HG03439 (cell line): ENCODE data around the gene STK11.

Experiments
- ATAC-seq: cut with Tn5 transposase; IDR thresholded peaks from one replicate; pipeline ENCODE4 v1.9.1; 2021; ENCODE audit warnings: mild to moderate bottlenecking, moderate library complexity; ENCODE audit not compliant: unreplicated experiment

Gene STK11, protein sequence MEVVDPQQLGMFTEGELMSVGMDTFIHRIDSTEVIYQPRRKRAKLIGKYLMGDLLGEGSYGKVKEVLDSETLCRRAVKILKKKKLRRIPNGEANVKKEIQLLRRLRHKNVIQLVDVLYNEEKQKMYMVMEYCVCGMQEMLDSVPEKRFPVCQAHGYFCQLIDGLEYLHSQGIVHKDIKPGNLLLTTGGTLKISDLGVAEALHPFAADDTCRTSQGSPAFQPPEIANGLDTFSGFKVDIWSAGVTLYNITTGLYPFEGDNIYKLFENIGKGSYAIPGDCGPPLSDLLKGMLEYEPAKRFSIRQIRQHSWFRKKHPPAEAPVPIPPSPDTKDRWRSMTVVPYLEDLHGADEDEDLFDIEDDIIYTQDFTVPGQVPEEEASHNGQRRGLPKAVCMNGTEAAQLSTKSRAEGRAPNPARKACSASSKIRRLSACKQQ

GRCh38 chr19:1205114-1206099, at the start of gene STK11:
TSS of gene STK11 (plus strand) at chr19:1205778. CDS start at chr19:1206914, 1,136 bp downstream.
- ATAC-seq: peak; percentile 81

- ATAC-seq: no peak
Observed at GRCh38 chr19:1156305-1156801, 49.2 kb upstream of the STK11 start.

DNA sequence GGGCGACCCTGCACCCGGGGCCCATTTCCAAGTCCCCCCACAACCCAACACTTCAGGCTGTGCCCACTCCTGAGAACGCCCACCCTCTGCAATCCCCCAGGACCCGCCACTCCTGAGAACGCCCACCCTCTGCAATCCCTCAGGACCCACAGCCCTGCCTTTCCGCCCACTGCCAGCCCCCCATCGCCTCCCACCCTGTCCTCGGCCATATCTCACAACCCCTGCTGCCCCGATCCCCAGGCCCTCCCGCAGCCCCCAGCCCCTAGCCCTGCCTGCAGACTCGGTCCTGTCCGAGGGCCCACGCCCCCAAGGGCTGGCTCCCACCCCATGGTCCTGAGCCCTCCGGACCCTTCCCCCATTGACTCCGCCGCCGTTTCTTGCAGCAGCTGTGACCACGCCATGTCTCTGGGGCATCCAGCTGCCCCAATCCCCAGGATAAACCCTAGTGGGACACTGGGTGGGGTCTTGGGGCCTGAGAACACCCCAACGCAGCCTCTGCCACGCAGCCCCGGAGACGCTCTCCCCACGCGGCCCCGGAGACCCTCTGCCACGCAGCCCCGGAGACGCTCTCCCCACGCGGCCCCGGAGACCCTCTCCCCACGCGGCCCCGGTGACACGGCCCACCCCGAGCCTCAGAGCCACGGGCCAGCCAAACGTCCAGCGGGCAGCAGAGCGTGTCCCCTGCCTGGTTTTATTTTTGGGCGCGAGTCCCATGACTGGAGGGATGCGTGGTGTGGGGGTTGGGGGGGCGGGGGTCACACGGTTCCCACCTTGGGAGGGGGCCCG, 48.6 kb upstream of the STK11 start:
- no peak for ATAC-seq

- no peak for ATAC-seq
Observed at GRCh38 chr19:1157931-1158884, 47.4 kb upstream of the STK11 start.

- no peak for ATAC-seq
Observed at GRCh38 chr19:1158885-1159448, 46.6 kb upstream of the STK11 start.

GRCh38 chr19:1159864-1160595, 45.5 kb upstream of the STK11 start:
- no peak for ATAC-seq

GRCh38 chr19:1161716-1162115, 43.9 kb upstream of the STK11 start:
- ATAC-seq: no peak

GRCh38 chr19:1162404-1163282, 42.9 kb upstream of the STK11 start:
- ATAC-seq: no peak

GRCh38 chr19:1163283-1163933, 42.2 kb upstream of the STK11 start:
- ATAC-seq: no peak

GRCh38 chr19:1163934-1164683, 41.5 kb upstream of the STK11 start:
- ATAC-seq: no peak

GRCh38 chr19:1164684-1165531, 40.7 kb upstream of the STK11 start:
- ATAC-seq: no peak

DNA sequence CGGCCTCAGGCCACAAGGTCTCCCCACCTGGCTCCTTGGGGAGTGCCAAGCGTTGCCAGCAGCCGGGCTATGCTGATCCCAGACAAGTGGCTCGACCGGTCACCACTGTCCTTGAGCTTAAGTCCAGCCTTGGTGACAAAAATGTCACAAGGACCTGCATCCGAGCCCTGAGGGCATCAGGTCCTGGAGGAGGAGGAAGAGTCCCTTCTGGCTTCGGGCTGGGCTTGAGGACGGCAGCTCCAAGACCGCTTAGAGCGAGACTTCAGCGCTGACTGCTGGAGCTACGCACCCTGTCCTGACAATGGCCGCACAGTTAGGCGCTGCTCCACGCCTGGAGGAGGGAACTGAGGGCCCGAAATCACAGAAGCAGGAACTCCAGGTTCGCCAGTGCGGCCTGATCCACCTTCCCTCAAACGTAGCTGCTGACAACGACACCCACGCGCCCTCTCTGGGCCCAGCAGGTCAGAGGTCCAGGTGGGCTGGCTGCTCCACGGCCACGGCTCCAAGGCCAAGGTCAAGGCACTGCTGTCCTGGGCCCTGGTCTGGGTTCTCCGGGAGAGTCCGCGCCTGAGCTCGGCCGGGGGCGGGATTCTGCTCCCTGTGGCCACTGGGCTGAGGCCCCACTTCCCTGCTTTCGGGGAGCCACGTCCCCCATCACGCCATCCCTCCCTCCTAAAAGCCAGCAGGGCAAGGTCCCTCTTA, 38.6 kb upstream of the STK11 start:
- ATAC-seq: no peak

DNA sequence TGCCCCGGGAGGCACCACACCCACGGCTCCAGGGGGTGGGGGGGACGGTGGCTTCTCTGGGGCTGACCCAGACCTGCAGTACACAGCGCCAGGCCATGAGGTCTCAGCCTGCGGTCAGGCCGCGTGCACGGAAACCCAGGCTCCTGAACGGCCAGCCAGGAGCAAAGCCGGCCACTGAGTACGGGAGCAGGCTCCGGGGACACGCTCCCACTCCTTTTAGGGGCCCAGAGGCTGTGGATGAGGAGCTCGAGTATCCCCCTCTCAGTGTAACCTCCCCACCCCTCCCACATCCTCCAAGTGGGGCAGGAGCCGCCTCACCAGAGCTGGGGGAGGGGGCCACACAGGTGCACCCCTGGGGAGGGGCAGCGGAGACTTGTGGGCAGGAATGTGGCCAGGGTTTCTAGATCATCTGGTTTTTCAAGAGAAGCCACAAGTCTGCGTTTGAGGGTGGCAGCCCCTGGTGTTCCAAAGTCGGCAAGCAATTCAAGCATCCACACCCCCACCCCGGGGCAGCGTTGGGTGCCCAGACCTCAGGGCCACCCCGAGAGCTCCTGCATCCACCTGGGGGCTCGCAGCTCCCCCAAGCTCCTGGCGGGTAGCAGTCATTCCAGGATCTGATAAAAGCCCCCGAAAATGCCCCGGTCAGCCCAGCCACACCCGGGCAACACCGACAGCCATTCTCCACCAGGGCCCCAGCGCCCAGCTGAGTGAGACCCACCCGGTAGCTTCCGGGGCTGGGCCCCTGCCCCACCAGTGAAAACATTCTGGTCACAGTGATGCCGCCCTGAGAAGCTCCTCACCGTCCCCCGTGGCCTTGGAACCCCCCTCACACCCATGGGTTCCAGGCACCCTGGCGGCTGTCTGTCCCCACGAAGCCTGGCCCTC, 37.6 kb upstream of the STK11 start:
- ATAC-seq: no peak
